Stomach (tissue), 9 donors: ENCODE measurements around the gene TRIM41. TPM values are rescaled to one million over a fixed set of nuclear protein-coding genes. Genes with fewer than 3 reads are reported as not detected.

ENCODE experiments used
- DNase-seq, 2 donors: peaks; one replicate each; pipeline versions ENCODE4 v3.0.0 to v3.0.0-alpha.2; 2013 to 2019
- H3K27ac ChIP-seq, 5 donors: fragments of 200-600 bp in 4 of 5; sonication (generic) in 4 of 5; one replicate each; pipeline ENCODE4 v1.5.1; 2013 to 2019; ENCODE audit warnings: mild to moderate bottlenecking in 1 of 5, moderate library complexity in 1 of 5
- H3K27me3 ChIP-seq, 3 donors: fragments of 200-600 bp; sonication (generic); one replicate each; pipeline ENCODE4 v1.5.1; 2017 to 2019; ENCODE audit warnings: mixed run types in 1 of 3
- H3K36me3 ChIP-seq, 4 donors: fragments of 200-600 bp; sonication (generic); 1 replicate in 3 of 4; 2 replicates in 1 of 4; pipeline ENCODE4 v1.5.1; 2016 to 2019
- H3K4me1 ChIP-seq, 4 donors: fragments of 200-600 bp; sonication (generic); one replicate each; pipeline ENCODE4 v1.5.1; 2016 to 2019
- H3K4me3 ChIP-seq, 4 donors: fragments of 200-600 bp; sonication (generic) in 3 of 4; one replicate each; pipeline ENCODE4 v1.5.1; 2016 to 2019; ENCODE audit warnings: mild to moderate bottlenecking in 1 of 4
- H3K9me3 ChIP-seq, 4 donors: fragments of 200-600 bp; sonication (generic); one replicate each; pipeline ENCODE4 v1.5.1; 2016 to 2019
- CTCF ChIP-seq, 7 experiments: fragments of 450-650 bp in 4 of 7; fragments of 200-600 bp in 3 of 7; sonication (generic) in 3 of 7; IDR thresholded peaks; one replicate each; pipeline ENCODE4 v1.5.1; 2016 to 2019; ENCODE audit warnings: antibody characterized with exemption in 7 of 7, control low read depth in 2 of 7, mild to moderate bottlenecking in 1 of 7
- EP300 ChIP-seq: sonication (generic); formaldehyde crosslinking; IDR thresholded peaks from one replicate; pipeline ENCODE4 v1.6.1; 2017; ENCODE audit warnings: antibody characterized with exemption
- POLR2A ChIP-seq, 4 donors: fragments of 450-650 bp; IDR thresholded peaks; one replicate each; pipeline ENCODE4 v1.6.1; 2016; ENCODE audit warnings: antibody characterized with exemption in 4 of 4, control low read depth in 2 of 4, mild to moderate bottlenecking in 1 of 4, moderate library complexity in 1 of 4
- POLR2AphosphoS5 ChIP-seq, 3 donors: sonication (generic); formaldehyde crosslinking; IDR thresholded peaks; one replicate each; pipeline ENCODE4 v1.6.1; 2016; ENCODE audit warnings: antibody characterized with exemption in 3 of 3
- WGBS, 5 donors: extraction: QIAGEN DNeasy Blood & Tissue Kit in 3 of 5; methylation state at CpG; one replicate each; pipeline versions ENCODE4 v1.1.5 to v1.1.7; 2013 to 2018; 5-methylcytosine and 5-hydroxymethylcytosine counted together
- intact Hi-C: fragments of 100-400 bp; cut with DNase I; formaldehyde crosslinking; loops from one replicate; pipeline ENCODE4 v1.15.1; 2023; ENCODE audit warnings: low total_unique reads
- polyA plus RNA-seq, 3 donors: library from polyadenylated mRNA; stranded (reverse); fragments of 200-250 nt; gene quantifications; one replicate each; pipeline ENCODE4 v1.2.3, GENCODE V29; 2013
- total RNA-seq, 5 donors: library from RNA; depleted of rRNA; stranded (reverse); fragments of >200 nt; gene quantifications; one replicate each; pipeline versions ENCODE4 v1.1.0 to v1.2.3, GENCODE V29; 2014 to 2016
- donor health status: healthy with polysubstance abuse.
- donor health status: Bipolar disorder and iron deficiency.
- donor health status: healthy.

The TRIM41 gene
- total and polyA plus RNA-seq, 8 donors, result 2.3 to 70.4 (median 16.0) TPM

DNA sequence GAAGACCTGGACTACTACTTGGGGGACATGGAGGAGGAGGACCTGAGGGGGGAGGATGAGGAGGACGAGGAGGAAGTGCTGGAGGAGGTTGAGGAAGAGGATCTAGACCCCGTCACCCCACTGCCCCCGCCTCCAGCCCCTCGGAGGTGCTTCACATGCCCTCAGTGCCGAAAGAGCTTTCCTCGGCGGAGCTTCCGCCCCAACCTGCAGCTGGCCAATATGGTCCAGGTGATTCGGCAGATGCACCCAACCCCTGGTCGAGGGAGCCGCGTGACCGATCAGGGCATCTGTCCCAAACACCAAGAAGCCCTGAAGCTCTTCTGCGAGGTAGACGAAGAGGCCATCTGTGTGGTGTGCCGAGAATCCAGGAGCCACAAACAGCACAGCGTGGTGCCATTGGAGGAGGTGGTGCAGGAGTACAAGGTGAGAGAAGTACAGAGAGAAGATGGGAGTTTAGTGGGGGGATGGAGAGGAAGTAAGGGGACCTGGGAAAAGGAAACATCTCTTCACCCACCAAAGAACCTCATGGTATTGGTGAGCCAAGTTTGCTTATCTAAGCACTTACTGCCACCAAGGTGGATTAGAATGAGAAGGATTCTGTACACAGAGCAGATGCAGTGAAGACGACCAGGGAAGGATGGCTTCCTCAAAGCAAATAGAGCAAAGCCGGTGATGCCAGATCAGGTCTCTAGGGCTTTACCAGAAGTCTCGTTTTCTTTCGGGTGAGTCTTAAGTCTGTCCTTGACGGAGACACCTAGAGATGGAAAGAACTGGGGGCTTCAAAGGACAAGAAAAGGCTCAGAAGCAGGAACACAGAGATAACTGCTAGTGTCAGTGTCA, 1.5 kb downstream of the TRIM41 start:
- no peak for TF ChIP-seq POLR2AphosphoS5 (IDR thresholded peaks at IDR 0.05)
- no peak for TF ChIP-seq CTCF (IDR thresholded peaks at IDR 0.05)
- TF ChIP-seq EP300, result no peak
- no peak for TF ChIP-seq POLR2A (IDR thresholded peaks at IDR 0.05)
- Histone ChIP-seq H3K27me3 (no peaks in the 10 kb centered on the region), H3K4me3 (peak overlapping the region; percentile 68 to 94 (median 92)), H3K4me1 (peaks cover 10 to 45% (median 31%) of the 10 kb centered on the region in 4 donors), H3K36me3 (peaks cover 10 to 25% (median 18%) of the 10 kb centered on the region in 4 donors), H3K27ac (peak overlapping the region; percentile 88 to 98 (median 96)), H3K9me3 (no peaks in the 10 kb centered on the region)
- no peak for DNase-seq
- WGBS, 5 donors, result 64 to 76% (median 68%) methylated on average over 22 of the region's 22 CpGs
- intact Hi-C loops, result no loop called here

DNA sequence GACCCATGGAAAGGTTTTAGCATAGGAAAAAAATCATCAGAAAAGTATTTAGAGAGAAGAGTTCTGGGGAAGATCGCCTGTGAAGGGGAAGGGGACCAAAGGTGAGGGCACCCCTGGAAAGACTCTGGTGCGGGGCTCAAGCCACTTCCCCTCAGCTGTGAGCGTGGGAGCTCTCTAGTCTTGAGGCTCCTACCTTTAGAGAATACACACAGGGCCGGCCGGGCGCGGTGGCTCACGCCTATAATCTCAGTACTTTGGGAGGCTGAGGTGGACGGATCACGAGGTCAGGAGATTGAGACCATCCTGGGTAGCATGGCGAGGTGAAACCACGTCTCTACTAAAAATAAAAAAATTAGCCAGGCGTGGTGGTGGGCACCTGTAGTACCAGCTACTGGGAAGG, 6.9 kb downstream of the TRIM41 start:
- H3K4me1 ChIP-seq, result peaks cover 0 to 16% (median 8%) of the 10 kb centered on the region in 4 donors
- H3K9me3 ChIP-seq, result no peaks in the 10 kb centered on the region
- H3K27ac ChIP-seq, result no peak overlapping the region
- no peak for DNase-seq
- TF ChIP-seq EP300, result no peak
- no peak for TF ChIP-seq CTCF (IDR thresholded peaks at IDR 0.05)
- TF ChIP-seq POLR2A (IDR thresholded peaks at IDR 0.05), result no peak
- TF ChIP-seq POLR2AphosphoS5 (IDR thresholded peaks at IDR 0.05), result no peak
- H3K4me3 ChIP-seq, result no peak overlapping the region
- intact Hi-C loops, result no loop called here
- H3K27me3 ChIP-seq, result no peaks in the 10 kb centered on the region
- peaks cover 47 to 77% (median 70%) of the 10 kb centered on the region in 4 donors for H3K36me3 ChIP-seq
- 85 to 96% (median 94%) methylated on average over 13 of the region's 13 CpGs for WGBS, 5 donors

- no peak overlapping the region for H3K27ac ChIP-seq
- no peak overlapping the region for H3K4me3 ChIP-seq
- peaks cover 52 to 82% (median 76%) of the 10 kb centered on the region in 4 donors for H3K36me3 ChIP-seq
- H3K27me3 ChIP-seq, result no peaks in the 10 kb centered on the region
- 84 to 93% (median 88%) methylated on average over 6 of the region's 6 CpGs for WGBS, 5 donors
- no peaks in the 10 kb centered on the region for H3K9me3 ChIP-seq
- intact Hi-C loops, result no loop called here
- peaks cover 0 to 10% (median 4%) of the 10 kb centered on the region in 4 donors for H3K4me1 ChIP-seq
- no peak for TF ChIP-seq POLR2A (IDR thresholded peaks at IDR 0.05)
- TF ChIP-seq CTCF (IDR thresholded peaks at IDR 0.05), result no peak
- TF ChIP-seq POLR2AphosphoS5 (IDR thresholded peaks at IDR 0.05), result no peak
- TF ChIP-seq EP300, result no peak
- no peak for DNase-seq
Measured at GRCh38 chr5:181230551-181230950, 7.5 kb downstream of the TRIM41 start.

DNA sequence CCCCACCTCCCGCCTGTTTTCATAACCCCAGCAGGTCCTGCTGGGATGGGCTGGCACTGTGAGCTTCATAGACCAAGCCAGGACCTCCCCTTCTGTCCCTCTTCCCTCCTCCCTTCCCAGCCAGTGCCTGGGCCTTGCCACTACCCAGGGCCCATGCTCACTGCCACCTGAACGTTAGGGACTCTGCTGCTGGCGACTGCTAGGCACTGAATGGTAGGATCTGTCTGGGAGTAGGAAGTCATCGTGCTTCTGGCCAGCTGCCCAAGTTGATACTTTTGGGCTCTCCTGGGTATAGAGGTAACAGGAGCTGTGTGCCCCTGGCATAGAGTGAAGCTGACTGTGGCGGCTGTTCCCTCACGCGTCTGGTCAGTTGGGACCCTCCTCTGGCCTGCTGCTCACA, 8.4 kb downstream of the TRIM41 start:
- intact Hi-C loops, result no loop called here
- no peaks in the 10 kb centered on the region for H3K9me3 ChIP-seq
- H3K4me1 ChIP-seq, result peaks cover 0 to 2% (median 0%) of the 10 kb centered on the region in 4 donors
- TF ChIP-seq EP300, result no peak
- no peak for TF ChIP-seq POLR2AphosphoS5 (IDR thresholded peaks at IDR 0.05)
- TF ChIP-seq POLR2A (IDR thresholded peaks at IDR 0.05), result no peak
- no peak for TF ChIP-seq CTCF (IDR thresholded peaks at IDR 0.05)
- H3K4me3 ChIP-seq, result no peak overlapping the region
- no peak overlapping the region for H3K27ac ChIP-seq
- no peak for DNase-seq
- 73 to 85% (median 79%) methylated on average over 7 of the region's 7 CpGs for WGBS, 5 donors
- peaks cover 61 to 90% (median 84%) of the 10 kb centered on the region in 4 donors for H3K36me3 ChIP-seq
- no peaks in the 10 kb centered on the region for H3K27me3 ChIP-seq
